Measurements from ENCODE around the gene RLF.

GRCh38 chr1:40199126-40199525 lies 37.9 kb downstream of the RLF start:
- no peak for TF ChIP-seq CTCF (IDR thresholded peaks at IDR 0.05)
- TF ChIP-seq POLR2A (IDR thresholded peaks at IDR 0.05): no peak

Data from testis (tissue), 2 donors.